SK-N-SH treated with all-trans-retinoic acid at 6 μM for 48 hours (cell line): ENCODE data around the gene AEBP1.

Source experiments
- ATAC-seq: fragments of 200-7000 bp; cut with Tn5 transposase; 3 replicates; pipeline ENCODE4 v1.9.1; 2020; ENCODE audit warnings: mild to moderate bottlenecking, moderate library complexity
- ARNTL ChIP-seq: fragments of 450-650 bp; formaldehyde crosslinking; IDR thresholded peaks from 2 replicates; pipeline ENCODE4 v1.5.0; 2020; ENCODE audit warnings: low read depth, mild to moderate bottlenecking, moderate library complexity, borderline replicate concordance
- CSDC2 ChIP-seq: fragments of 250-450 bp; sonication (Bioruptor Pico); IDR thresholded peaks from 2 replicates; pipeline ENCODE4 v1.5.0; 2020; ENCODE audit warnings: mild to moderate bottlenecking, moderate library complexity
- ESRRG ChIP-seq: fragments of 250-450 bp; sonication (Bioruptor Pico); IDR thresholded peaks from 2 replicates; pipeline ENCODE4 v1.6.1; 2021; ENCODE audit warnings: mild to moderate bottlenecking
- GLIS3 ChIP-seq: fragments of 250-450 bp; sonication (Bioruptor Pico); IDR thresholded peaks from 2 replicates; pipeline ENCODE4 v1.5.0; 2020; ENCODE audit warnings: mild to moderate bottlenecking, moderate library complexity
- ISL1 ChIP-seq: fragments of 250-450 bp; sonication (Bioruptor Pico); IDR thresholded peaks from 2 replicates; pipeline ENCODE4 v2.1.2; 2022; ENCODE audit warnings: mild to moderate bottlenecking, moderate library complexity
- PPARA ChIP-seq: fragments of 250-450 bp; sonication (Bioruptor Pico); IDR thresholded peaks from 2 replicates; pipeline ENCODE4 v1.5.0; 2020; ENCODE audit warnings: mild to moderate bottlenecking, borderline replicate concordance
- RARB ChIP-seq: fragments of 250-450 bp; sonication (Bioruptor Pico); IDR thresholded peaks from 2 replicates; pipeline ENCODE4 v1.8.0; 2021; ENCODE audit warnings: mild to moderate bottlenecking, moderate library complexity
- TCF4 ChIP-seq: fragments of 250-450 bp; sonication (Bioruptor Pico); IDR thresholded peaks from 2 replicates; pipeline ENCODE4 v1.8.0; 2021; ENCODE audit warnings: mild to moderate bottlenecking, moderate library complexity, borderline replicate concordance
- TOX ChIP-seq: fragments of 250-450 bp; sonication (Bioruptor Pico); IDR thresholded peaks from 2 replicates; pipeline ENCODE4 v1.8.0; 2021; ENCODE audit warnings: mild to moderate bottlenecking, moderate library complexity, borderline replicate concordance
- ZFP30 ChIP-seq: fragments of 450-650 bp; formaldehyde crosslinking; IDR thresholded peaks from 2 replicates; pipeline ENCODE4 v1.5.0; 2022; ENCODE audit warnings: mild to moderate bottlenecking, moderate library complexity
- ZNF565 ChIP-seq: fragments of 450-650 bp; formaldehyde crosslinking; conservative IDR thresholded peaks from 2 replicates; pipeline ENCODE4 v1.5.0; 2020; ENCODE audit warnings: low read depth, mild to moderate bottlenecking, moderate library complexity
- ZNF70 ChIP-seq: fragments of 450-650 bp; formaldehyde crosslinking; IDR thresholded peaks from 2 replicates; pipeline ENCODE4 v1.5.0; 2020; ENCODE audit warnings: mild to moderate bottlenecking, moderate library complexity
- ZNF8 ChIP-seq: fragments of 450-650 bp; formaldehyde crosslinking; IDR thresholded peaks from 2 replicates; pipeline ENCODE4 v1.5.0; 2020; ENCODE audit warnings: mild to moderate bottlenecking, moderate library complexity
- TF ChIP-seq, protein P1 (sequence below): fragments of 250-450 bp; sonication (Bioruptor Pico); IDR thresholded peaks from 2 replicates; pipeline ENCODE4 v1.8.0; 2021; ENCODE audit warnings: low read depth, mild to moderate bottlenecking, moderate library complexity, borderline replicate concordance
- TF ChIP-seq, protein P2 (sequence below): fragments of 250-450 bp; sonication (Bioruptor Pico); IDR thresholded peaks from 2 replicates; pipeline ENCODE4 v1.8.0; 2020; ENCODE audit warnings: mild to moderate bottlenecking, moderate library complexity, borderline replicate concordance
- TF ChIP-seq, protein P3 (sequence below): fragments of 250-450 bp; sonication (Bioruptor Pico); IDR thresholded peaks from 2 replicates; pipeline ENCODE4 v1.5.1; 2021; ENCODE audit warnings: mild to moderate bottlenecking, moderate library complexity
- TF ChIP-seq, protein P4 (sequence below): fragments of 250-450 bp; sonication (Bioruptor Pico); IDR thresholded peaks from 2 replicates; pipeline ENCODE4 v1.5.0; 2020; ENCODE audit warnings: mild to moderate bottlenecking, moderate library complexity

Gene AEBP1

DNA sequence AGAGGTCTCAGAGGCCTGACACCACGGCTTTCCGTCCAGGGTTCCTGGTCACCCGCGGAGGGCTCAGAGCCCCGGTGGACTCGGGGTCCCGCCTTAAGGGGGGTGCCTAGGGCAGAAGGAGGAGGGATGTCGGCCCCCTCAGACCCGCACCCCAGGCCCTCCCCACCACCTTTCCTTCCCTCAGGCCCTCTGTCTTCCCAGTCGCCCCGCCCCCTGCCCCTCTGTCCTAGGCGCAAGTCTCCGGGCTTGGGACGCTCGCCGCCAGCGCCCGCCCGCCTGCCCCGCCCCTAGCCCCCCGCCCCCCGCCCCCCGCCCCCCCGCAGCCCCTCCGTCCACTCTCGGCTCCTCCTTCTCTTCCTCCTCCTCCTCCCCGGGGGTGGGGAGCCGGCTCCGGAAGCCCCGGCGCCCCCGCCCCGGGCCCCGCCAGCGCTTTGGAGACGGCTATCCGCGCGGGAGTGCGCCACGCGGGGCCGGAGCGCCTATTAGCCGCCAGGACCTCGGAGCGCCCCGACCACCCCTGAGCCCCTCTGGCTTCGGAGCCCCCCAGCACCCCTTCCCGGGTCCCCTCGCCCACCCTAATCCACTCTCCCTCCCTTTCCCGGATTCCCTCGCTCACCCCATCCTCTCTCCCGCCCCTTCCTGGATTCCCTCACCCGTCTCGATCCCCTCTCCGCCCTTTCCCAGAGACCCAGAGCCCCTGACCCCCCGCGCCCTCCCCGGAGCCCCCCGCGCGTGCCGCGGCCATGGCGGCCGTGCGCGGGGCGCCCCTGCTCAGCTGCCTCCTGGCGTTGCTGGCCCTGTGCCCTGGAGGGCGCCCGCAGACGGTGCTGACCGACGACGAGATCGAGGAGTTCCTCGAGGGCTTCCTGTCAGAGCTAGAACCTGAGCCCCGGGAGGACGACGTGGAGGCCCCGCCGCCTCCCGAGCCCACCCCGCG is at the start of gene AEBP1:
Gene AEBP1 (plus strand): TSS at position 423 of the 937 bp plus-strand sequence. CDS start 321 bp downstream, at position 744.
- peak; percentile 61 for ATAC-seq
- TF ChIP-seq, protein P1, sequence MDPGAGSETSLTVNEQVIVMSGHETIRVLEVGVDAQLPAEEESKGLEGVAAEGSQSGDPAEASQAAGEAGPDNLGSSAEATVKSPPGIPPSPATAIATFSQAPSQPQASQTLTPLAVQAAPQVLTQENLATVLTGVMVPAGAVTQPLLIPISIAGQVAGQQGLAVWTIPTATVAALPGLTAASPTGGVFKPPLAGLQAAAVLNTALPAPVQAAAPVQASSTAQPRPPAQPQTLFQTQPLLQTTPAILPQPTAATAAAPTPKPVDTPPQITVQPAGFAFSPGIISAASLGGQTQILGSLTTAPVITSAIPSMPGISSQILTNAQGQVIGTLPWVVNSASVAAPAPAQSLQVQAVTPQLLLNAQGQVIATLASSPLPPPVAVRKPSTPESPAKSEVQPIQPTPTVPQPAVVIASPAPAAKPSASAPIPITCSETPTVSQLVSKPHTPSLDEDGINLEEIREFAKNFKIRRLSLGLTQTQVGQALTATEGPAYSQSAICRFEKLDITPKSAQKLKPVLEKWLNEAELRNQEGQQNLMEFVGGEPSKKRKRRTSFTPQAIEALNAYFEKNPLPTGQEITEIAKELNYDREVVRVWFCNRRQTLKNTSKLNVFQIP (CRISPR knock-in tag), result no peak
- TF ChIP-seq GLIS3 (CRISPR knock-in tag), result no peak
- TF ChIP-seq ZFP30 (CRISPR knock-in tag), result no peak
- TF ChIP-seq TCF4 (CRISPR knock-in tag), result no peak
- TF ChIP-seq, protein P2, sequence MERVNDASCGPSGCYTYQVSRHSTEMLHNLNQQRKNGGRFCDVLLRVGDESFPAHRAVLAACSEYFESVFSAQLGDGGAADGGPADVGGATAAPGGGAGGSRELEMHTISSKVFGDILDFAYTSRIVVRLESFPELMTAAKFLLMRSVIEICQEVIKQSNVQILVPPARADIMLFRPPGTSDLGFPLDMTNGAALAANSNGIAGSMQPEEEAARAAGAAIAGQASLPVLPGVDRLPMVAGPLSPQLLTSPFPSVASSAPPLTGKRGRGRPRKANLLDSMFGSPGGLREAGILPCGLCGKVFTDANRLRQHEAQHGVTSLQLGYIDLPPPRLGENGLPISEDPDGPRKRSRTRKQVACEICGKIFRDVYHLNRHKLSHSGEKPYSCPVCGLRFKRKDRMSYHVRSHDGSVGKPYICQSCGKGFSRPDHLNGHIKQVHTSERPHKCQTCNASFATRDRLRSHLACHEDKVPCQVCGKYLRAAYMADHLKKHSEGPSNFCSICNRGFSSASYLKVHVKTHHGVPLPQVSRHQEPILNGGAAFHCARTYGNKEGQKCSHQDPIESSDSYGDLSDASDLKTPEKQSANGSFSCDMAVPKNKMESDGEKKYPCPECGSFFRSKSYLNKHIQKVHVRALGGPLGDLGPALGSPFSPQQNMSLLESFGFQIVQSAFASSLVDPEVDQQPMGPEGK (CRISPR knock-in tag), result no peak
- TF ChIP-seq TOX (CRISPR knock-in tag), result no peak
- TF ChIP-seq ZNF8 (CRISPR knock-in tag), result no peak
- TF ChIP-seq, protein P3, sequence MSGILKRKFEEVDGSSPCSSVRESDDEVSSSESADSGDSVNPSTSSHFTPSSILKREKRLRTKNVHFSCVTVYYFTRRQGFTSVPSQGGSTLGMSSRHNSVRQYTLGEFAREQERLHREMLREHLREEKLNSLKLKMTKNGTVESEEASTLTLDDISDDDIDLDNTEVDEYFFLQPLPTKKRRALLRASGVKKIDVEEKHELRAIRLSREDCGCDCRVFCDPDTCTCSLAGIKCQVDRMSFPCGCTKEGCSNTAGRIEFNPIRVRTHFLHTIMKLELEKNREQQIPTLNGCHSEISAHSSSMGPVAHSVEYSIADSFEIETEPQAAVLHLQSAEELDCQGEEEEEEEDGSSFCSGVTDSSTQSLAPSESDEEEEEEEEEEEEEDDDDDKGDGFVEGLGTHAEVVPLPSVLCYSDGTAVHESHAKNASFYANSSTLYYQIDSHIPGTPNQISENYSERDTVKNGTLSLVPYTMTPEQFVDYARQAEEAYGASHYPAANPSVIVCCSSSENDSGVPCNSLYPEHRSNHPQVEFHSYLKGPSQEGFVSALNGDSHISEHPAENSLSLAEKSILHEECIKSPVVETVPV (CRISPR knock-in tag), result no peak
- no peak for TF ChIP-seq ARNTL (CRISPR knock-in tag)

DNA sequence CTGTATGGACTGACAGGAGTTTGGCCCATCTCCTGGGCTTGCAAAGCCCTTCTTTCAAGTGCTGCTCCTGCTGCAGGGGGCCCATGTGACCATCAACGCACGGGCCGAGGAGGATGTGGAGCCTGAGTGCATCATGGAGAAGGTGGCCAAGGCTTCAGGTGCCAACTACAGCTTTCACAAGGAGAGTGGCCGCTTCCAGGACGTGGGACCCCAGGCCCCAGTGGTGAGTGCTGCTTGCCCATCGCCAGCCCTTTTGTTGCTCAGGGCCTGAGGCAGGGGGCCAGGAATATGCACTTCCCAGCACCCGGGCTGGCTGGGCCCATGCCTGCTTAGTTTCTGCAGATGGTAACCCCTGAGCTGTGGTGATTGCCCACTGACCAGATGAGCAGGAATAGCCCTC is 47.5 kb upstream of the AEBP1 start:
- no peak for TF ChIP-seq GLIS3 (CRISPR knock-in tag)
- no peak for TF ChIP-seq TCF4 (CRISPR knock-in tag)
- TF ChIP-seq CSDC2 (CRISPR knock-in tag), result no peak
- no peak for TF ChIP-seq ZFP30 (CRISPR knock-in tag)
- TF ChIP-seq ISL1, result no peak
- TF ChIP-seq ZNF565 (CRISPR knock-in tag), result no peak
- TF ChIP-seq RARB, result no peak
- TF ChIP-seq ESRRG (CRISPR knock-in tag), result no peak
- TF ChIP-seq, protein P1 (CRISPR knock-in tag), result no peak
- no peak for TF ChIP-seq TOX (CRISPR knock-in tag)
- TF ChIP-seq, protein P4, sequence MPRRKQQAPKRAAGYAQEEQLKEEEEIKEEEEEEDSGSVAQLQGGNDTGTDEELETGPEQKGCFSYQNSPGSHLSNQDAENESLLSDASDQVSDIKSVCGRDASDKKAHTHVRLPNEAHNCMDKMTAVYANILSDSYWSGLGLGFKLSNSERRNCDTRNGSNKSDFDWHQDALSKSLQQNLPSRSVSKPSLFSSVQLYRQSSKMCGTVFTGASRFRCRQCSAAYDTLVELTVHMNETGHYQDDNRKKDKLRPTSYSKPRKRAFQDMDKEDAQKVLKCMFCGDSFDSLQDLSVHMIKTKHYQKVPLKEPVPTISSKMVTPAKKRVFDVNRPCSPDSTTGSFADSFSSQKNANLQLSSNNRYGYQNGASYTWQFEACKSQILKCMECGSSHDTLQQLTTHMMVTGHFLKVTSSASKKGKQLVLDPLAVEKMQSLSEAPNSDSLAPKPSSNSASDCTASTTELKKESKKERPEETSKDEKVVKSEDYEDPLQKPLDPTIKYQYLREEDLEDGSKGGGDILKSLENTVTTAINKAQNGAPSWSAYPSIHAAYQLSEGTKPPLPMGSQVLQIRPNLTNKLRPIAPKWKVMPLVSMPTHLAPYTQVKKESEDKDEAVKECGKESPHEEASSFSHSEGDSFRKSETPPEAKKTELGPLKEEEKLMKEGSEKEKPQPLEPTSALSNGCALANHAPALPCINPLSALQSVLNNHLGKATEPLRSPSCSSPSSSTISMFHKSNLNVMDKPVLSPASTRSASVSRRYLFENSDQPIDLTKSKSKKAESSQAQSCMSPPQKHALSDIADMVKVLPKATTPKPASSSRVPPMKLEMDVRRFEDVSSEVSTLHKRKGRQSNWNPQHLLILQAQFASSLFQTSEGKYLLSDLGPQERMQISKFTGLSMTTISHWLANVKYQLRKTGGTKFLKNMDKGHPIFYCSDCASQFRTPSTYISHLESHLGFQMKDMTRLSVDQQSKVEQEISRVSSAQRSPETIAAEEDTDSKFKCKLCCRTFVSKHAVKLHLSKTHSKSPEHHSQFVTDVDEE (CRISPR knock-in tag), result no peak
- no peak for TF ChIP-seq ZNF8 (CRISPR knock-in tag)
- TF ChIP-seq, protein P3 (CRISPR knock-in tag), result no peak
- TF ChIP-seq PPARA (CRISPR knock-in tag), result no peak
- no peak for TF ChIP-seq ZNF70 (CRISPR knock-in tag)
- no peak for ATAC-seq
